ENCODE data around the gene B4GALNT3. TPM values are rescaled to one million over a fixed set of nuclear protein-coding genes. Genes with fewer than 3 reads are reported as not detected.
"Not testable (repeated sequence)": the region's sequence is repeated elsewhere in the genome, so short reads cannot be mapped to it uniquely, and the experiment has no call there.

Gene B4GALNT3
- total RNA-seq, 2 experiments from 2014 or later = 2.2 to 3.3 TPM

DNA sequence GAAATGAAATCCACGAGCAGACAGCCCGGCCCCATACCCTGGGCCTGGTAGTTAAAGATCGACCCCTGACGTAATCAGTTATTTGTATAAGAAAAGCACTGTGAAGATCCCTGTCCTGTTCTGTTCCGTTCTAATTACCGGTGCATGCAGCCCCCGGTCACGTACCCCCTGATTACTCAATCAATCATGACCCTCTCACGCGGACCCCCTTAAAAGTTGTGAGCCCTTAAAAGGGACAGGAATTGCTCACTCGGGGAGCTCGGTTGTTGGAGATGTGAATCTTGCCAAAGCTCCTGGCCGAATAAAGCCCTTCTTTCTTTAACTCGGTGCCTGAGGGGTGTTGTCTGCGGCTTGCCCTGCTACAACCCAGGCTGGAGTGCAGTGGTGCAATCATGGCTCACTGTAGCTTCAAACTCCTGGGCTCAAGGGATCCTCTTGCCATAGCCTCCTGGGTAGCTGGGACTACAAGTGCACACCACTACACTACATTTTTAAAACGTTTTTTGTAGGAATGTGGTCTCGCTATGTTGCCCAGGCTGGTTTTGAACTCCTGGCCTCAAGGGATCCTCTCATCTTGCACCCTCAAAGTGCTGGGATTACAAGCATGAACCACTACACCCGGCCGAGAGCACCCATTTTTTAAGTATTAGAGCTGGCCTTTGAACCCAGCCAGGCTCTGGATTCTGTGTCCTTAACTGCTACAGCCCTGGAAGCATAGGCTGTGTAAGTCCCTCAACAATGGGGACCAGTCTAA, 118.4 kb downstream of the B4GALNT3 start:
- not testable (repeated sequence) for H3K27me3 Mint-ChIP-seq; H3K9me3 Mint-ChIP-seq (ENCODE audit: low read depth)

DNA sequence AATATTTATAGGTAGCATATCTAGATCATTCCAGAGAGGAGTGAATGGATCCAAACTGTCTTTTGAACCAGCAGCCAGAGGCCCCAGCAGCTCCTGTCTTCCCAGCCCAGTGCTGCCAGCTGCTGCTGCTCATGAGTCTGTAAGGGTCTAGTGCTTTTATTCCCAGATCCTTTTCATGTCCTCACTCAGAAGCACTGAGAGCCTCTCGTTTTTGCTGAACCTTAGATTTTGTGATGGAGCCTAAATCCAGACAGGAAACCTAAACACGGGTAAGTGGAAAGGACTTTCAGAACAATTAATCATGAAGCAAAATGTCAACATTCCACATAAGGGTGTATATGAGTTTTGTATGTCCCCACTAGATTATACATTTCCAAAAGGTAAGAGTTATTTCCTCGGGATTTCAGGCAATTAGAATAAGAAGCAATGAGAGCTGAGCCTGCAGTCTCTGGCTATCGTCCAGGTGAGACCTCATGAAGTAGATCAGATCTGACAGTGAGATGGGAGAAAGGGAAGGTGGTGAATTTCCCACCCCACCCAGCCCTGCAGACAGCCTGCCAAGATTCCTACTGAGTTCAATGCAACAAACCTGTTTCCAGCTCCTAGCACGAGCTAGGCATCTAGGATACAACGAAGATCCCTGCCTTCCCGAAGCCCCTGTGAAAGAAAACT, 119.1 kb downstream of the B4GALNT3 start:
- intact Hi-C loops (cut with DNase I, micrococcal nuclease) = no loop called here
- ChIA-PET POLR2A (interaction anchor here (0.5 kb wide), 1 partner anchor 107 kb away, joined by 3 read pairs; no protein-coding TSS in a partner anchor), CTCF (interaction anchor here (0.8 to 1.8 kb wide), 5 partner anchors 15 to 236 kb away, joined by 4 to 6 read pairs (median 5); no protein-coding TSS in a partner anchor)
- no peaks in the 10 kb centered on the region for H3K9me3 Mint-ChIP-seq (ENCODE audit: low read depth)
- H3K4me1 Mint-ChIP-seq = peaks cover 26% of the 10 kb centered on the region
- ATAC-seq (no peak), DNase-seq (no peak)
- H3K27ac Mint-ChIP-seq = no peak overlapping the region
- peaks cover 2% of the 10 kb centered on the region for H3K36me3 Mint-ChIP-seq (ENCODE audit: low read depth)
- no peak overlapping the region for H3K4me3 Mint-ChIP-seq
- no peaks in the 10 kb centered on the region for H3K27me3 Mint-ChIP-seq

More for the DNA sequence above, 118.4 kb downstream of the B4GALNT3 start:
- intact Hi-C loops (cut with DNase I, micrococcal nuclease) = loop anchor here (2.0 kb wide), 3 partner anchors 53 to 173 kb away; no protein-coding TSS in a partner anchor
- ATAC-seq; H3K4me3 Mint-ChIP-seq; H3K36me3 Mint-ChIP-seq (ENCODE audit: low read depth); H3K27ac Mint-ChIP-seq; DNase-seq: not testable (repeated sequence)
- peaks cover 28% of the 10 kb centered on the region for H3K4me1 Mint-ChIP-seq
- ChIA-PET POLR2A (interaction anchor here (0.5 to 0.6 kb wide), 2 partner anchors 55 to 108 kb away, joined by 3 to 4 read pairs; no protein-coding TSS in a partner anchor), CTCF (interaction anchor here (0.8 to 4.2 kb wide), 5 partner anchors 14 to 236 kb away, joined by 4 to 30 read pairs (median 5); no protein-coding TSS in a partner anchor)

DNA sequence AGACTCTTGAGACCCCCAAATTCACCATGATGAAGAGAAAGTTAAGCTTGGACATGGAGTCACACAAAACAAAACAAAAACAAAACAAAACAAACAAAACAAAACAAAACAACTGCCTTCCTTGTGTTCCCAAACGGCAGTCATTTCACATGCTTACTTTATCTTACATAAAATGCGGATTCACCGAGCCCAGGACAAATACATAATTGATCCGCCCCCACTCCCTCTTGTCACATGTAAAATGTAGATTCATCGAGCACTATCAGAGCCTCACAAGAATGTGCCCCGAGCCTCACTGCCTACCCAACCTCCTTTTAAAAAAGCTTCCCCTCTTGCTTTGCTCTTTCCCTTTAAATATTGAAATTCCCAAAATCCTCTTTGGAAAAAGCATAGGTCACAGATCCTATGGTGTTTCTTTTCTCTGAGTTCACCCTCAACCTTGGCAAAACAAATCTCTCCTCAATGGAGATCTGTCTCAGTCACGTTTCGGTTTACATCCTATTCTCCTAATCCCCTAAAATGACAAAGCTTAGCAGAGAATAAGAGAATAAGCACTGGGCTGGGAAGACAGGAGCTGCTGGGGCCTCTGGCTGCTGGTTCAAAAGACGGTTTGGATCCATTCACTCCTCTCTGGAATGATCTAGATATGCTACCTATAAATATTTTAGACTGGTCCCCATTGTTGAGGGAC, 119.8 kb downstream of the B4GALNT3 start:
- no peak overlapping the region for H3K4me3 Mint-ChIP-seq
- ChIA-PET POLR2A (no interaction called here), CTCF (interaction anchor here (0.6 to 1.8 kb wide), 5 partner anchors 16 to 235 kb away, joined by 3 to 5 read pairs (median 5); no protein-coding TSS in a partner anchor)
- no peaks in the 10 kb centered on the region for H3K9me3 Mint-ChIP-seq (ENCODE audit: low read depth)
- no peak for ATAC-seq
- DNase-seq = no peak
- H3K4me1 Mint-ChIP-seq = peaks cover 24% of the 10 kb centered on the region
- peaks cover 2% of the 10 kb centered on the region for H3K36me3 Mint-ChIP-seq (ENCODE audit: low read depth)
- no peak overlapping the region for H3K27ac Mint-ChIP-seq
- intact Hi-C loops (cut with DNase I, micrococcal nuclease) = no loop called here
- H3K27me3 Mint-ChIP-seq = no peaks in the 10 kb centered on the region

- intact Hi-C loops (cut with DNase I, micrococcal nuclease) = no loop called here
- CTCF ChIA-PET = no interaction called here
- peaks cover 11% of the 10 kb centered on the region for H3K4me1 Mint-ChIP-seq
- POLR2A ChIA-PET = no interaction called here
- no peak overlapping the region for H3K27ac Mint-ChIP-seq
- peaks cover 2% of the 10 kb centered on the region for H3K36me3 Mint-ChIP-seq (ENCODE audit: low read depth)
- H3K4me3 Mint-ChIP-seq = no peak overlapping the region
- H3K27me3 Mint-ChIP-seq = no peaks in the 10 kb centered on the region
- ATAC-seq (no peak), DNase-seq (no peak)
- H3K9me3 Mint-ChIP-seq (ENCODE audit: low read depth) = no peaks in the 10 kb centered on the region
Measured at GRCh38 chr12:580813-581212, 121.1 kb downstream of the B4GALNT3 start.

DNA sequence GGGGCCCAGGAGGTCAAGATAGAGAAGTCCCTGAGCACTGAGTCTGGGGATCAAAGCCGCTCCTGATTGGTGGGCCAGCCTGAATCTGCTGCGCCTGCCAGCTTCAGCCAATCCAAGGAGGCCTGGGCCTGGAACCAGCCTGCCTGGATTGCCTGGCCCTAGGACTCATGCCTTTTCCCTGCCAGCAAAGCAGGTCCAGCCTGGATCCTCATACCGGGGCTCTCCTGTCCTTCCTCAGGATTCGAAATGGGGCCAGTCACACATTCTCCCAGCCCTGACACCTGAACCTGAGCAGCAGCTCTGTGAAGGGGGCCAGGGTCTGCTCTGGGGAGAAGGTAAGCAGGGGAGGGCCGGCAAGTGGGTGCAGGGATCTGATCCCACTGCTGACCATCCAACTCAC, 121.6 kb downstream of the B4GALNT3 start:
- no peak overlapping the region for H3K27ac Mint-ChIP-seq
- no peak for ATAC-seq
- no peak overlapping the region for H3K4me3 Mint-ChIP-seq
- H3K9me3 Mint-ChIP-seq (ENCODE audit: low read depth) = no peaks in the 10 kb centered on the region
- CTCF ChIA-PET = no interaction called here
- H3K4me1 Mint-ChIP-seq = peaks cover 7% of the 10 kb centered on the region
- intact Hi-C loops (cut with DNase I, micrococcal nuclease) = no loop called here
- no peak for DNase-seq
- POLR2A ChIA-PET = no interaction called here
- peaks cover 2% of the 10 kb centered on the region for H3K36me3 Mint-ChIP-seq (ENCODE audit: low read depth)
- H3K27me3 Mint-ChIP-seq = no peaks in the 10 kb centered on the region

DNA sequence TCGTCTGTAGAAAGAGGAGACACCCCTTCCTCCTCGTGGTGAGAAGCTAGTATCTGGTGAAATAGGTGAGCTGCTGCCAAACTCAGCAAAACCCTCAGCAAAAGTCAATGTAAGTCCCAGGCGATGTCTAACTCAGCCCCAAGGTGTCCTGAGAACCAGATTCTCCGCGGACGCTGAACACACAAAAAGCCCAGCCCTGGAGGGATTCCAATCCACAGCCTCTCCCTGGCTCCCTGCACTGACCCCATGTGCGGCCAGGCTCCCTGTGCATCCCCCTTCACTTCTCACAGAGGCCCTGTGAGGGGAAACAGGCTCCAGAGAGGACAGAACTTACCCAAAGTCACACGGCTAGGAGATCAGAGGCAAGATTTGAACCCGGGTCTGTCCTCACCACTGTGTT, 122.0 kb downstream of the B4GALNT3 start:
- no peaks in the 10 kb centered on the region for H3K27me3 Mint-ChIP-seq
- no peak for ATAC-seq
- H3K4me3 Mint-ChIP-seq = no peak overlapping the region
- no peak overlapping the region for H3K27ac Mint-ChIP-seq
- DNase-seq = no peak
- no peaks in the 10 kb centered on the region for H3K9me3 Mint-ChIP-seq (ENCODE audit: low read depth)
- POLR2A ChIA-PET = no interaction called here
- peaks cover 3% of the 10 kb centered on the region for H3K4me1 Mint-ChIP-seq
- intact Hi-C loops (cut with DNase I, micrococcal nuclease) = no loop called here
- H3K36me3 Mint-ChIP-seq (ENCODE audit: low read depth) = peaks cover 2% of the 10 kb centered on the region
- CTCF ChIA-PET = no interaction called here

- ChIA-PET POLR2A (no interaction called here), CTCF (interaction anchor here (0.6 to 1.2 kb wide), 3 partner anchors 13 to 80 kb away, joined by 3 to 5 read pairs (median 3); partner anchors contain the start of gene NINJ2)
- Mint-ChIP-seq H3K36me3 (ENCODE audit: low read depth) (peaks cover 2% of the 10 kb centered on the region), H3K9me3 (ENCODE audit: low read depth) (no peaks in the 10 kb centered on the region), H3K27me3 (no peaks in the 10 kb centered on the region), H3K4me3 (no peak overlapping the region), H3K27ac (no peak overlapping the region), H3K4me1 (no peaks in the 10 kb centered on the region)
- no peak for ATAC-seq
- DNase-seq = no peak
- intact Hi-C loops (cut with DNase I, micrococcal nuclease) = no loop called here
Measured at GRCh38 chr12:583251-583869, 123.6 kb downstream of the B4GALNT3 start.

GRCh38 chr12:585062-586061, 125.6 kb downstream of the B4GALNT3 start:
- Mint-ChIP-seq H3K4me3 (no peak overlapping the region), H3K27me3 (no peaks in the 10 kb centered on the region), H3K36me3 (ENCODE audit: low read depth) (peaks cover 2% of the 10 kb centered on the region), H3K4me1 (no peaks in the 10 kb centered on the region), H3K9me3 (ENCODE audit: low read depth) (no peaks in the 10 kb centered on the region), H3K27ac (no peak overlapping the region)
- ATAC-seq (no peak), DNase-seq (no peak)
- ChIA-PET POLR2A (no interaction called here), CTCF (no interaction called here)
- intact Hi-C loops (cut with DNase I, micrococcal nuclease) = no loop called here

DNA sequence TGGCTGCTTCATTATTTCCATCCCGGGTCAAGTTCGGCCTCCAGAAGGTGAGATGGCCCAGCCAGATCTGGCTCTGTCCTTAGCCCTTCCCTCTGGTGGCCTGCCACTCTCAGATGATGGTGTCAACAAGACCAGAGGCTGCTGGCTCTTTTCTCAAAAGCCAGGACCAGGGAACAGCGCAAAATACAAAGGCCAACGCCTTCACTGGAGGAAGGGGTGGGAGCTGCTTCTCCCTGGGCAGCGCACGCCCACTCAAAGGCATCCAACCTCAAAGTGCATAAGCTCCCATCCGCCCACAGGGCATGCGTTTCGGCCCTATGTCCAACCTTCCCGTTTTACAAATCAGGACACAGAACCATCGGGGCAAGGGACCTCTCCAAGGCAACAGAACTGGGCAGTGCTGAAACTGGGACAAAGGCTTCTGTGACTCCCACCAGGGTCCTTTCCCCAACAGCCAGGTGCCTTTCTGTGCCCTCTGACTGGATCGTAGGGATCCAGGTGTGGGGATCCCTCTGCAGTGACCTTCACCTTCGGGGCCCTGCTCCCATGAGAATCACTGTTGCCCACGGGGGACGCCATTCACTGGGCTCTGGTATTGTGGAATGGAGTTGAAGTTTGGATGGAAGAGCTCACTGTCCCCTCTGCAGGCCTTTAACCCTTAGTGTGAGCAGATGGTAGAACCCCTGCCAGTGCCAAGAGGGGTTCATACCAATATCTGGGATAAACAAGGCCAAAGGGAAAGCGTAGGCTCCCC, 126.8 kb downstream of the B4GALNT3 start:
- Mint-ChIP-seq H3K27ac (no peak overlapping the region), H3K4me1 (no peaks in the 10 kb centered on the region), H3K4me3 (no peak overlapping the region), H3K27me3 (no peaks in the 10 kb centered on the region), H3K9me3 (ENCODE audit: low read depth) (no peaks in the 10 kb centered on the region), H3K36me3 (ENCODE audit: low read depth) (peaks cover 2% of the 10 kb centered on the region)
- CTCF ChIA-PET = no interaction called here
- DNase-seq (no peak), ATAC-seq (no peak)
- intact Hi-C loops (cut with DNase I, micrococcal nuclease) = no loop called here
- POLR2A ChIA-PET = no interaction called here

Measured in activated CD4-positive, alpha-beta T cell treated with anti-CD3 and anti-CD28 coated beads for 36 hours (primary cell).